Stimulated activated CD4-positive, alpha-beta T cell treated with anti-CD3 and anti-CD28 coated beads, Interleukin-2, amount 100 ng/mL, for 24 hours (primary cell): ENCODE data around the gene TTC39C.
"Not testable (repeated sequence)": the region's sequence is repeated elsewhere in the genome, so short reads cannot be mapped to it uniquely, and the experiment has no call there.

Source experiments
- DNase-seq, 2 donors: peaks; one replicate each; pipeline ENCODE4 v3.0.0-alpha.2; 2020

TTC39C gene

GRCh38 chr18:24018299-24018886, 3.8 kb downstream of the TTC39C start:
- no peak for DNase-seq

- DNase-seq, result peak; percentile 38 to 55
Observed at GRCh38 chr18:24019641-24020331, 5.2 kb downstream of the TTC39C start.

GRCh38 chr18:24021505-24021904, 7.0 kb downstream of the TTC39C start:
- DNase-seq, result no peak

GRCh38 chr18:24022161-24022560, 7.6 kb downstream of the TTC39C start:
- DNase-seq, result no peak

- DNase-seq, result no peak
Observed at GRCh38 chr18:24023185-24023814, 8.7 kb downstream of the TTC39C start.

- DNase-seq, result no peak
Observed at GRCh38 chr18:24024425-24024824, 9.9 kb downstream of the TTC39C start.

- DNase-seq, result no peak
Observed at GRCh38 chr18:24026457-24026856, 11.9 kb downstream of the TTC39C start.

- peak in 1 of 2 donors; percentile 11 for DNase-seq
Observed at GRCh38 chr18:24027156-24027827, 12.7 kb downstream of the TTC39C start.

- not testable (repeated sequence) for DNase-seq
Observed at GRCh38 chr18:24028946-24029345, 14.4 kb downstream of the TTC39C start.

- DNase-seq, result no peak
Observed at GRCh38 chr18:24031318-24031717, 16.8 kb downstream of the TTC39C start.

GRCh38 chr18:24031916-24032315, 17.4 kb downstream of the TTC39C start:
- no peak for DNase-seq

- DNase-seq, result no peak
Observed at GRCh38 chr18:24033641-24034412, 19.3 kb downstream of the TTC39C start.

- DNase-seq, result no peak
Observed at GRCh38 chr18:24035316-24035715, 20.8 kb downstream of the TTC39C start.

- DNase-seq, result no peak
Observed at GRCh38 chr18:24039671-24040070, 25.1 kb downstream of the TTC39C start.

- DNase-seq, result no peak
Observed at GRCh38 chr18:24041691-24042090, 27.1 kb downstream of the TTC39C start.

- DNase-seq, result no peak
Observed at GRCh38 chr18:24043403-24043802, 28.8 kb downstream of the TTC39C start.

GRCh38 chr18:24048261-24048660, 33.7 kb downstream of the TTC39C start:
- no peak for DNase-seq

- DNase-seq, result no peak
Observed at GRCh38 chr18:24049142-24049541, 34.6 kb downstream of the TTC39C start.

GRCh38 chr18:24051031-24051947, 36.7 kb downstream of the TTC39C start:
- DNase-seq, result no peak

GRCh38 chr18:24052053-24052452, 37.5 kb downstream of the TTC39C start:
- DNase-seq, result no peak

- DNase-seq, result no peak
Observed at GRCh38 chr18:24053211-24053610, 38.7 kb downstream of the TTC39C start.

GRCh38 chr18:24054130-24054529, 39.6 kb downstream of the TTC39C start:
- peak; percentile 43 to 44 for DNase-seq
